GM12892 (cell line): ENCODE results near the gene ZMYND10.
"Not testable (repeated sequence)": the region's sequence is repeated elsewhere in the genome, so short reads cannot be mapped to it uniquely, and the experiment has no call there.

Experiments used
- POLR2A ChIP-seq: IDR thresholded peaks from 2 replicates; pipeline ENCODE4 v1.6.1; 2011; ENCODE audit warnings: low read depth, low read length, control low read depth
- POLR2AphosphoS5 ChIP-seq: IDR thresholded peaks from 2 replicates; pipeline ENCODE4 v1.6.1; 2011; ENCODE audit warnings: low read depth, low read length, control low read depth
- TAF1 ChIP-seq: IDR thresholded peaks from 2 replicates; pipeline ENCODE4 v1.6.1; 2011; ENCODE audit warnings: low read depth, mild to moderate bottlenecking, control low read depth, low read length, borderline replicate concordance

GRCh38 chr3:50312041-50312440 is 33.5 kb downstream of the ZMYND10 start:
- not testable (repeated sequence) for TF ChIP-seq POLR2A, TAF1, POLR2AphosphoS5
